H1 (cell line): ENCODE data around the gene SNX27. TPM values are rescaled to one million over a fixed set of nuclear protein-coding genes. Genes with fewer than 3 reads are reported as not detected.

Experiments
- CTCF ChIA-PET: fragments of 300-600 bp; sonication (Branson Sonifier 250); formaldehyde crosslinking; loops from one replicate; lab custom pipeline; 2021; ENCODE audit not compliant: partially characterized antibody; lab: Charles Lee
- POLR2A ChIA-PET: fragments of 300-600 bp; sonication (Branson Sonifier 250); formaldehyde crosslinking; loops from one replicate; lab custom pipeline; 2021; ENCODE audit warnings: inconsistent platforms; ENCODE audit not compliant: partially characterized antibody; lab: Charles Lee
- DNase-seq, 2 experiments: peaks; one replicate each; pipeline versions ENCODE4 v3.0.0 to v3.0.0-alpha.2; 2010 to 2022; ENCODE audit warnings: low spot score in 2 of 2, low read depth in 1 of 2, mixed read lengths in 1 of 2
- FAIRE-seq: peaks from 2 replicates; lab custom pipeline; 2011; peaks lifted over from hg19 to GRCh38; lab: Jason Lieb, UNC
- H2AFZ ChIP-seq: 2 replicates; pipeline ENCODE4 v1.8.1; 2012; ENCODE audit warnings: low read length, inconsistent platforms
- H2AK5ac ChIP-seq: 2 replicates; pipeline ENCODE4 v1.6.1; 2013; ENCODE audit warnings: low read depth, low read length
- H2BK120ac ChIP-seq: replicated peaks from 2 replicates; pipeline ENCODE3; 2013; ENCODE audit warnings: low read depth, low read length, inconsistent platforms
- H2BK12ac ChIP-seq: 2 replicates; pipeline ENCODE4 v1.6.1; 2013; ENCODE audit warnings: low read depth, low read length
- H2BK15ac ChIP-seq: 2 replicates; pipeline ENCODE4 v1.6.1; 2013; ENCODE audit warnings: low read length
- H2BK20ac ChIP-seq: 2 replicates; pipeline ENCODE4 v1.6.1; 2013; ENCODE audit warnings: low read length
- H2BK5ac ChIP-seq: 2 replicates; pipeline ENCODE4 v1.6.1; 2013; ENCODE audit warnings: low read depth, low read length
- H3K14ac ChIP-seq: 2 replicates; pipeline ENCODE4 v1.6.1; 2013; ENCODE audit warnings: inconsistent platforms; ENCODE audit not compliant: insufficient read length
- H3K18ac ChIP-seq: 2 replicates; pipeline ENCODE4 v1.6.1; 2013; ENCODE audit warnings: low read length; ENCODE audit errors: extremely low read depth
- H3K23ac ChIP-seq: 2 replicates; pipeline ENCODE4 v1.6.1; 2013; ENCODE audit warnings: inconsistent platforms; ENCODE audit not compliant: insufficient read length
- H3K23me2 ChIP-seq: 2 replicates; pipeline ENCODE4 v1.6.1; 2013; ENCODE audit warnings: low read depth, low read length
- H3K27ac ChIP-seq: 2 replicates; pipeline ENCODE4 v1.6.1; 2011; ENCODE audit warnings: low read depth, low read length, inconsistent platforms
- H3K27me3 ChIP-seq, 4 experiments: replicated peaks in 1 of 4; 1 replicate in 1 of 4; 2 replicates in 3 of 4; pipeline versions ENCODE4 v1.6.1 to v1.8.1; 2011 to 2013; ENCODE audit warnings: low read length in 3 of 4, mild to moderate bottlenecking in 3 of 4, inconsistent platforms in 2 of 4, mixed read lengths in 2 of 4, moderate library complexity in 1 of 4; ENCODE audit not compliant: control insufficient read depth in 3 of 4, insufficient read depth in 3 of 4; ENCODE audit errors: extremely low read depth in 1 of 4
- H3K36me3 ChIP-seq, 4 experiments: 2 replicates each; pipeline versions ENCODE4 v1.6.1 to v1.8.1; 2011 to 2013; ENCODE audit warnings: mild to moderate bottlenecking in 4 of 4, low read length in 3 of 4, moderate library complexity in 2 of 4, control low read depth in 1 of 4, inconsistent platforms in 1 of 4; ENCODE audit not compliant: insufficient read depth in 4 of 4, control insufficient read depth in 2 of 4
- H3K4ac ChIP-seq: replicated peaks from 2 replicates; pipeline ENCODE3; 2013; ENCODE audit warnings: low read length, low read depth, mixed read lengths, inconsistent platforms; ENCODE audit not compliant: insufficient read length
- H3K4me1 ChIP-seq, 4 experiments: replicated peaks in 1 of 4; 1 replicate in 1 of 4; 2 replicates in 3 of 4; pipeline versions ENCODE4 v1.6.1 to v1.8.1; 2011 to 2013; ENCODE audit warnings: low read length in 3 of 4, inconsistent platforms in 2 of 4, mixed read lengths in 1 of 4; ENCODE audit not compliant: insufficient read depth in 4 of 4, control insufficient read depth in 3 of 4
- H3K4me2 ChIP-seq, 2 experiments: 2 replicates each; pipeline versions ENCODE4 v1.6.1 to v1.8.1; 2011 to 2013; ENCODE audit warnings: low read depth in 2 of 2, low read length in 2 of 2, control low read depth in 1 of 2, inconsistent platforms in 1 of 2, mild to moderate bottlenecking in 1 of 2; ENCODE audit not compliant: insufficient read depth in 1 of 2
- H3K4me3 ChIP-seq, 4 experiments: fragments of 200-600, 300-600 bp in 1 of 4; sonication (generic), shearing (Covaris generic), sonication (Bioruptor Twin) in 1 of 4; 2 replicates each; pipeline versions ENCODE4 v1.5.1 to v1.8.1; 2011 to 2016; ENCODE audit warnings: low read length in 4 of 4, low read depth in 3 of 4, control low read depth in 2 of 4, inconsistent platforms in 2 of 4, mild to moderate bottlenecking in 2 of 4, mixed read lengths in 1 of 4, moderate library complexity in 1 of 4; ENCODE audit not compliant: insufficient read depth in 2 of 4; ENCODE audit errors: extremely low read depth in 1 of 4
- H3K56ac ChIP-seq: replicated peaks from 2 replicates; pipeline ENCODE3; 2013; ENCODE audit warnings: low read depth, mild to moderate bottlenecking, mixed read lengths, low read length, inconsistent platforms; ENCODE audit not compliant: insufficient read length
- H3K79me1 ChIP-seq: 2 replicates; pipeline ENCODE4 v1.6.1; 2013; ENCODE audit warnings: low read depth, low read length, control low read depth
- H3K79me2 ChIP-seq, 2 experiments: 2 replicates each; pipeline versions ENCODE4 v1.6.1 to v1.8.1; 2012 to 2013; ENCODE audit warnings: low read length in 2 of 2, mild to moderate bottlenecking in 2 of 2, inconsistent platforms in 1 of 2; ENCODE audit not compliant: insufficient read depth in 2 of 2, control insufficient read depth in 1 of 2
- H3K9ac ChIP-seq, 4 experiments: replicated peaks in 1 of 4; 1 replicate in 1 of 4; 2 replicates in 3 of 4; pipeline versions ENCODE4 v1.6.1 to v1.8.1; 2011 to 2013; ENCODE audit warnings: low read depth in 3 of 4, low read length in 3 of 4, control low read depth in 2 of 4, mild to moderate bottlenecking in 2 of 4, moderate library complexity in 2 of 4, inconsistent platforms in 1 of 4; ENCODE audit errors: extremely low read depth in 1 of 4
- H3K9me3 ChIP-seq, 2 experiments: 2 replicates each; pipeline versions ENCODE4 v1.6.1 to v1.8.1; 2012 to 2013; ENCODE audit warnings: mild to moderate bottlenecking in 2 of 2, moderate library complexity in 2 of 2, control low read depth in 1 of 2, inconsistent platforms in 1 of 2, low read depth in 1 of 2, low read length in 1 of 2, mixed read lengths in 1 of 2; ENCODE audit not compliant: insufficient read depth in 2 of 2
- H4K20me1 ChIP-seq, 2 experiments: replicated peaks in 1 of 2; 2 replicates each; pipeline versions ENCODE3 to v1.8.1; 2011 to 2013; ENCODE audit warnings: inconsistent platforms in 2 of 2, low read length in 2 of 2, mild to moderate bottlenecking in 1 of 2; ENCODE audit not compliant: insufficient read depth in 2 of 2, control insufficient read depth in 1 of 2
- H4K5ac ChIP-seq: 2 replicates; pipeline ENCODE4 v1.6.1; 2013; ENCODE audit warnings: low read length, low read depth, mixed read lengths, inconsistent platforms; ENCODE audit not compliant: insufficient read length
- H4K8ac ChIP-seq: 2 replicates; pipeline ENCODE4 v1.8.0; 2013; ENCODE audit warnings: mild to moderate bottlenecking, moderate library complexity, low read length, inconsistent platforms; ENCODE audit not compliant: insufficient read depth; ENCODE audit errors: extremely low read depth
- H4K91ac ChIP-seq: replicated peaks from 2 replicates; pipeline ENCODE3; 2013; ENCODE audit warnings: low read length, mixed read lengths, inconsistent platforms; ENCODE audit not compliant: insufficient read length
- ATF3 ChIP-seq: IDR thresholded peaks from 2 replicates; pipeline ENCODE4 v1.6.1; 2011; ENCODE audit warnings: low read depth, mild to moderate bottlenecking, low read length; ENCODE audit not compliant: insufficient read depth
- CHD1 ChIP-seq: IDR thresholded peaks from 2 replicates; pipeline ENCODE4 v1.6.1; 2012; ENCODE audit warnings: low read depth, low read length, improper control_type of control experiment
- CREB1 ChIP-seq: IDR thresholded peaks from 2 replicates; pipeline ENCODE4 v1.6.1; 2012; ENCODE audit warnings: inconsistent platforms
- EGR1 ChIP-seq: IDR thresholded peaks from 2 replicates; pipeline ENCODE4 v1.6.1; 2011; ENCODE audit warnings: low read depth, low read length, borderline replicate concordance
- EZH2 ChIP-seq: fragments of 200-600 bp; sonication (generic); IDR thresholded peaks from 2 replicates; pipeline ENCODE4 v1.7.1; 2012; ENCODE audit warnings: low read depth, mild to moderate bottlenecking, moderate library complexity, low read length, inconsistent platforms; ENCODE audit not compliant: severe bottlenecking
- KDM4A ChIP-seq: IDR thresholded peaks from one replicate; pipeline ENCODE4 v1.7.1; 2012; ENCODE audit warnings: low read depth, mild to moderate bottlenecking, moderate library complexity, low read length, inconsistent platforms; ENCODE audit not compliant: severe bottlenecking
- MAFK ChIP-seq: IDR thresholded peaks from 2 replicates; pipeline ENCODE4 v1.6.1; 2012; ENCODE audit warnings: low read depth, mild to moderate bottlenecking, improper control_type of control experiment, low read length
- NRF1 ChIP-seq: IDR thresholded peaks from 2 replicates; pipeline ENCODE4 v1.6.1; 2011; ENCODE audit warnings: mild to moderate bottlenecking, low read depth, low read length, improper control_type of control experiment
- POLR2A ChIP-seq, 2 experiments: IDR thresholded peaks; 1 replicate in 1 of 2; 2 replicates in 1 of 2; pipeline ENCODE4 v1.6.1; 2011; ENCODE audit warnings: low read depth in 2 of 2, low read length in 2 of 2, mild to moderate bottlenecking in 2 of 2; ENCODE audit errors: control extremely low read depth in 1 of 2
- SUZ12 ChIP-seq: fragments of 200-600 bp; sonication (generic); IDR thresholded peaks from 2 replicates; pipeline ENCODE4 v1.6.1; 2012; ENCODE audit warnings: mild to moderate bottlenecking, inconsistent platforms, low read length, moderate library complexity, mixed read lengths
- TBP ChIP-seq: IDR thresholded peaks from 2 replicates; pipeline ENCODE4 v1.6.1; 2011; ENCODE audit warnings: low read depth, low read length, improper control_type of control experiment
- ZNF274 ChIP-seq: IDR thresholded peaks from 2 replicates; pipeline ENCODE4 v1.7.0; 2012; ENCODE audit warnings: low read length, borderline replicate concordance; ENCODE audit errors: extremely low read depth
- WGBS, 2 experiments: shearing (Covaris generic) in 1 of 2; methylation state at CpG; one replicate each; pipeline versions ENCODE4 v1.1.6 to v1.1.7; 2013 to 2015; ENCODE audit warnings: low lambda C conversion rate in 2 of 2, mixed read lengths in 2 of 2, inconsistent platforms in 1 of 2, low coverage in 1 of 2, missing lambda C conversion rate in 1 of 2; ENCODE audit not compliant: insufficient replicate concordance in 2 of 2, insufficient coverage in 1 of 2, insufficient read length in 1 of 2; ENCODE audit errors: extremely low coverage in 1 of 2, missing lambda C conversion rate in 1 of 2; 5-methylcytosine and 5-hydroxymethylcytosine counted together
- polyA plus RNA-seq, 7 experiments: library from polyadenylated mRNA; depleted of rRNA in 3 of 7; stranded (reverse) in 5 of 7; unstranded in 2 of 7; fragments of >200 nt in 5 of 7; fragments of 200-250 nt in 2 of 7; gene quantifications; 1 replicate in 5 of 7; 2 replicates in 1 of 7; 4 replicates in 1 of 7; pipeline versions ENCODE4 v1.2.1 to v1.2.3, GENCODE V29; 2011 to 2013; ENCODE audit warnings: missing spikeins in 2 of 7, mixed read lengths in 2 of 7
- total RNA-seq: library from RNA; stranded (reverse); fragmentation: NEBNext Ultra II Directional; extraction: Animal tissue kit (Norgen Biotek cat#: 25700); gene quantifications from 2 replicates; pipeline ENCODE4 v1.2.1, GENCODE V29; 2021

The SNX27 gene
- total and polyA plus RNA-seq, 2 of the 8 experiments (the other 6 are each of a cell fraction or from before 2014, with no cell fraction given), result 23.4 to 65.4 TPM

GRCh38 chr1:151619489-151620093 is 7.7 kb downstream of the SNX27 start:
- Histone ChIP-seq H3K9me3 (no peaks in the 10 kb centered on the region), H2BK20ac (no peak overlapping the region), H3K27me3 (no peaks in the 10 kb centered on the region), H2BK5ac (no peak overlapping the region), H3K9ac (no peak overlapping the region), H3K4me3 (no peak overlapping the region), H3K79me2 (peaks cover 0 to 92% of the 10 kb centered on the region in 2 experiments; a peak in 3 of 4 replicates), H3K27ac (no peak overlapping the region), H4K8ac (no peak overlapping the region), H4K91ac (no peak overlapping the region), H3K4ac (no peak overlapping the region), H3K23ac (no peak overlapping the region), H2BK120ac (no peak overlapping the region), H4K20me1 (no peaks in the 10 kb centered on the region), H3K4me1 (peaks cover 0 to 6% (median 0%) of the 10 kb centered on the region in 4 experiments; a peak in 2 of 7 replicates), H4K5ac (no peak overlapping the region), H3K56ac (no peak overlapping the region), H2AFZ (no peak overlapping the region), H3K4me2 (no peak overlapping the region), H3K23me2 (no peaks in the 10 kb centered on the region), H2BK12ac (no peak overlapping the region), H2BK15ac (no peak overlapping the region)
- 89% methylated on average over 6 of the region's 6 CpGs; no CpG with 5 or more reads in 1 of the 2 experiments for WGBS, 2 experiments
- POLR2A ChIA-PET, result interaction anchor here (1.1 to 1.5 kb wide), 2 partner anchors 18 to 80 kb away, joined by 3 to 4 read pairs; partner anchors contain the start of gene TUFT1
- FAIRE-seq, result no peak
- TF ChIP-seq ATF3 (no peak), EGR1 (no peak), CREB1 (no peak), KDM4A (no peak), SUZ12 (no peak), MAFK (no peak), ZNF274 (no peak), POLR2A (IDR thresholded peaks at IDR 0.05; ENCODE audit: control extremely low read depth in 1 of 2, low read depth in 2 of 2, low read length in 2 of 2) (no peak), TBP (no peak), EZH2 (no peak), NRF1 (no peak), CHD1 (no peak)
- TF ChIP-seq, all 59 proteins: peak for 0
- Histone ChIP-seq H3K79me1 (no peaks in the 10 kb centered on the region), H2AK5ac (no peak overlapping the region; the same call in 1 of the 2 replicates), H3K18ac (no peak overlapping the region), H3K14ac (no peak overlapping the region), H3K36me3 (peaks cover 0 to 3% (median 0%) of the 10 kb centered on the region in 4 experiments; a peak in 3 of 8 replicates)
- CTCF ChIA-PET, result interaction anchor here (0.9 to 1.7 kb wide), 3 partner anchors 26 to 74 kb away, joined by 3 to 7 read pairs (median 3); no protein-coding TSS in a partner anchor
- no peak for DNase-seq
